H1 (cell line): ENCODE measurements around the gene TM9SF1. TPM values are rescaled to one million over a fixed set of nuclear protein-coding genes. Genes with fewer than 3 reads are reported as not detected.

ENCODE experiments used
- CTCF ChIA-PET: fragments of 300-600 bp; sonication (Branson Sonifier 250); formaldehyde crosslinking; loops from one replicate; lab custom pipeline; 2021; ENCODE audit not compliant: partially characterized antibody; lab: Charles Lee
- POLR2A ChIA-PET: fragments of 300-600 bp; sonication (Branson Sonifier 250); formaldehyde crosslinking; loops from one replicate; lab custom pipeline; 2021; ENCODE audit warnings: inconsistent platforms; ENCODE audit not compliant: partially characterized antibody; lab: Charles Lee
- DNase-seq, 2 experiments: peaks; one replicate each; pipeline versions ENCODE4 v3.0.0 to v3.0.0-alpha.2; 2010 to 2022; ENCODE audit warnings: low spot score in 2 of 2, low read depth in 1 of 2, mixed read lengths in 1 of 2
- FAIRE-seq: peaks from 2 replicates; lab custom pipeline; 2011; peaks lifted over from hg19 to GRCh38; lab: Jason Lieb, UNC
- H2AFZ ChIP-seq: 2 replicates; pipeline ENCODE4 v1.8.1; 2012; ENCODE audit warnings: low read length, inconsistent platforms
- H2AK5ac ChIP-seq: 2 replicates; pipeline ENCODE4 v1.6.1; 2013; ENCODE audit warnings: low read depth, low read length
- H2BK120ac ChIP-seq: replicated peaks from 2 replicates; pipeline ENCODE3; 2013; ENCODE audit warnings: low read depth, low read length, inconsistent platforms
- H2BK12ac ChIP-seq: 2 replicates; pipeline ENCODE4 v1.6.1; 2013; ENCODE audit warnings: low read depth, low read length
- H2BK15ac ChIP-seq: 2 replicates; pipeline ENCODE4 v1.6.1; 2013; ENCODE audit warnings: low read length
- H2BK20ac ChIP-seq: 2 replicates; pipeline ENCODE4 v1.6.1; 2013; ENCODE audit warnings: low read length
- H2BK5ac ChIP-seq: 2 replicates; pipeline ENCODE4 v1.6.1; 2013; ENCODE audit warnings: low read depth, low read length
- H3K14ac ChIP-seq: 2 replicates; pipeline ENCODE4 v1.6.1; 2013; ENCODE audit warnings: inconsistent platforms; ENCODE audit not compliant: insufficient read length
- H3K18ac ChIP-seq: 2 replicates; pipeline ENCODE4 v1.6.1; 2013; ENCODE audit warnings: low read length; ENCODE audit errors: extremely low read depth
- H3K23ac ChIP-seq: 2 replicates; pipeline ENCODE4 v1.6.1; 2013; ENCODE audit warnings: inconsistent platforms; ENCODE audit not compliant: insufficient read length
- H3K23me2 ChIP-seq: 2 replicates; pipeline ENCODE4 v1.6.1; 2013; ENCODE audit warnings: low read depth, low read length
- H3K27ac ChIP-seq: 2 replicates; pipeline ENCODE4 v1.6.1; 2011; ENCODE audit warnings: low read depth, low read length, inconsistent platforms
- H3K27me3 ChIP-seq, 4 experiments: replicated peaks in 1 of 4; 1 replicate in 1 of 4; 2 replicates in 3 of 4; pipeline versions ENCODE4 v1.6.1 to v1.8.1; 2011 to 2013; ENCODE audit warnings: low read length in 3 of 4, mild to moderate bottlenecking in 3 of 4, inconsistent platforms in 2 of 4, mixed read lengths in 2 of 4, moderate library complexity in 1 of 4; ENCODE audit not compliant: control insufficient read depth in 3 of 4, insufficient read depth in 3 of 4; ENCODE audit errors: extremely low read depth in 1 of 4
- H3K36me3 ChIP-seq, 4 experiments: 2 replicates each; pipeline versions ENCODE4 v1.6.1 to v1.8.1; 2011 to 2013; ENCODE audit warnings: mild to moderate bottlenecking in 4 of 4, low read length in 3 of 4, moderate library complexity in 2 of 4, control low read depth in 1 of 4, inconsistent platforms in 1 of 4; ENCODE audit not compliant: insufficient read depth in 4 of 4, control insufficient read depth in 2 of 4
- H3K4ac ChIP-seq: replicated peaks from 2 replicates; pipeline ENCODE3; 2013; ENCODE audit warnings: low read length, low read depth, mixed read lengths, inconsistent platforms; ENCODE audit not compliant: insufficient read length
- H3K4me1 ChIP-seq, 4 experiments: replicated peaks in 1 of 4; 1 replicate in 1 of 4; 2 replicates in 3 of 4; pipeline versions ENCODE4 v1.6.1 to v1.8.1; 2011 to 2013; ENCODE audit warnings: low read length in 3 of 4, inconsistent platforms in 2 of 4, mixed read lengths in 1 of 4; ENCODE audit not compliant: insufficient read depth in 4 of 4, control insufficient read depth in 3 of 4
- H3K4me2 ChIP-seq, 2 experiments: 2 replicates each; pipeline versions ENCODE4 v1.6.1 to v1.8.1; 2011 to 2013; ENCODE audit warnings: low read depth in 2 of 2, low read length in 2 of 2, control low read depth in 1 of 2, inconsistent platforms in 1 of 2, mild to moderate bottlenecking in 1 of 2; ENCODE audit not compliant: insufficient read depth in 1 of 2
- H3K4me3 ChIP-seq, 4 experiments: fragments of 200-600, 300-600 bp in 1 of 4; sonication (generic), shearing (Covaris generic), sonication (Bioruptor Twin) in 1 of 4; 2 replicates each; pipeline versions ENCODE4 v1.5.1 to v1.8.1; 2011 to 2016; ENCODE audit warnings: low read length in 4 of 4, low read depth in 3 of 4, control low read depth in 2 of 4, inconsistent platforms in 2 of 4, mild to moderate bottlenecking in 2 of 4, mixed read lengths in 1 of 4, moderate library complexity in 1 of 4; ENCODE audit not compliant: insufficient read depth in 2 of 4; ENCODE audit errors: extremely low read depth in 1 of 4
- H3K56ac ChIP-seq: replicated peaks from 2 replicates; pipeline ENCODE3; 2013; ENCODE audit warnings: low read depth, mild to moderate bottlenecking, mixed read lengths, low read length, inconsistent platforms; ENCODE audit not compliant: insufficient read length
- H3K79me1 ChIP-seq: 2 replicates; pipeline ENCODE4 v1.6.1; 2013; ENCODE audit warnings: low read depth, low read length, control low read depth
- H3K79me2 ChIP-seq, 2 experiments: 2 replicates each; pipeline versions ENCODE4 v1.6.1 to v1.8.1; 2012 to 2013; ENCODE audit warnings: low read length in 2 of 2, mild to moderate bottlenecking in 2 of 2, inconsistent platforms in 1 of 2; ENCODE audit not compliant: insufficient read depth in 2 of 2, control insufficient read depth in 1 of 2
- H3K9ac ChIP-seq, 4 experiments: replicated peaks in 1 of 4; 1 replicate in 1 of 4; 2 replicates in 3 of 4; pipeline versions ENCODE4 v1.6.1 to v1.8.1; 2011 to 2013; ENCODE audit warnings: low read depth in 3 of 4, low read length in 3 of 4, control low read depth in 2 of 4, mild to moderate bottlenecking in 2 of 4, moderate library complexity in 2 of 4, inconsistent platforms in 1 of 4; ENCODE audit errors: extremely low read depth in 1 of 4
- H3K9me3 ChIP-seq, 2 experiments: 2 replicates each; pipeline versions ENCODE4 v1.6.1 to v1.8.1; 2012 to 2013; ENCODE audit warnings: mild to moderate bottlenecking in 2 of 2, moderate library complexity in 2 of 2, control low read depth in 1 of 2, inconsistent platforms in 1 of 2, low read depth in 1 of 2, low read length in 1 of 2, mixed read lengths in 1 of 2; ENCODE audit not compliant: insufficient read depth in 2 of 2
- H4K20me1 ChIP-seq, 2 experiments: replicated peaks in 1 of 2; 2 replicates each; pipeline versions ENCODE3 to v1.8.1; 2011 to 2013; ENCODE audit warnings: inconsistent platforms in 2 of 2, low read length in 2 of 2, mild to moderate bottlenecking in 1 of 2; ENCODE audit not compliant: insufficient read depth in 2 of 2, control insufficient read depth in 1 of 2
- H4K5ac ChIP-seq: 2 replicates; pipeline ENCODE4 v1.6.1; 2013; ENCODE audit warnings: low read length, low read depth, mixed read lengths, inconsistent platforms; ENCODE audit not compliant: insufficient read length
- H4K8ac ChIP-seq: 2 replicates; pipeline ENCODE4 v1.8.0; 2013; ENCODE audit warnings: mild to moderate bottlenecking, moderate library complexity, low read length, inconsistent platforms; ENCODE audit not compliant: insufficient read depth; ENCODE audit errors: extremely low read depth
- H4K91ac ChIP-seq: replicated peaks from 2 replicates; pipeline ENCODE3; 2013; ENCODE audit warnings: low read length, mixed read lengths, inconsistent platforms; ENCODE audit not compliant: insufficient read length
- CBX5 ChIP-seq: fragments of 300-800, 300-1000 bp; sonication (generic); IDR thresholded peaks from 2 replicates; pipeline ENCODE4 v1.7.1; 2016; ENCODE audit warnings: antibody characterized with exemption, low read length, low read depth
- E2F6 ChIP-seq: IDR thresholded peaks from 2 replicates; pipeline ENCODE4 v1.6.1; 2012; ENCODE audit warnings: inconsistent platforms
- MAFK ChIP-seq: IDR thresholded peaks from 2 replicates; pipeline ENCODE4 v1.6.1; 2012; ENCODE audit warnings: low read depth, mild to moderate bottlenecking, improper control_type of control experiment, low read length
- MAX ChIP-seq: IDR thresholded peaks from 2 replicates; pipeline ENCODE4 v1.6.1; 2012; ENCODE audit warnings: inconsistent platforms
- RBBP5 ChIP-seq: IDR thresholded peaks from 2 replicates; pipeline ENCODE4 v1.7.1; 2012; ENCODE audit warnings: low read depth, mild to moderate bottlenecking, inconsistent platforms, low read length, moderate library complexity, borderline replicate concordance
- WGBS, 2 experiments: shearing (Covaris generic) in 1 of 2; methylation state at CpG; one replicate each; pipeline versions ENCODE4 v1.1.6 to v1.1.7; 2013 to 2015; ENCODE audit warnings: low lambda C conversion rate in 2 of 2, mixed read lengths in 2 of 2, inconsistent platforms in 1 of 2, low coverage in 1 of 2, missing lambda C conversion rate in 1 of 2; ENCODE audit not compliant: insufficient replicate concordance in 2 of 2, insufficient coverage in 1 of 2, insufficient read length in 1 of 2; ENCODE audit errors: extremely low coverage in 1 of 2, missing lambda C conversion rate in 1 of 2; 5-methylcytosine and 5-hydroxymethylcytosine counted together
- polyA plus RNA-seq, 7 experiments: library from polyadenylated mRNA; depleted of rRNA in 3 of 7; stranded (reverse) in 5 of 7; unstranded in 2 of 7; fragments of >200 nt in 5 of 7; fragments of 200-250 nt in 2 of 7; gene quantifications; 1 replicate in 5 of 7; 2 replicates in 1 of 7; 4 replicates in 1 of 7; pipeline versions ENCODE4 v1.2.1 to v1.2.3, GENCODE V29; 2011 to 2013; ENCODE audit warnings: missing spikeins in 2 of 7, mixed read lengths in 2 of 7
- total RNA-seq: library from RNA; stranded (reverse); fragmentation: NEBNext Ultra II Directional; extraction: Animal tissue kit (Norgen Biotek cat#: 25700); gene quantifications from 2 replicates; pipeline ENCODE4 v1.2.1, GENCODE V29; 2021

TM9SF1 gene
- total and polyA plus RNA-seq, 2 of the 8 experiments (the other 6 are each of a cell fraction or from before 2014, with no cell fraction given): 22.2 to 29.2 TPM

GRCh38 chr14:24226473-24226872, 31.2 kb upstream of the TM9SF1 start:
- Histone ChIP-seq H3K79me2 (peaks cover 3 to 77% of the 10 kb centered on the region in 2 experiments; a peak in 2 of 4 replicates), H2BK20ac (no peak overlapping the region), H2BK12ac (no peak overlapping the region), H3K27me3 (no peaks in the 10 kb centered on the region), H4K5ac (no peak overlapping the region), H3K79me1 (no peaks in the 10 kb centered on the region; the same call in 1 of the 2 replicates), H4K20me1 (peaks cover 1 to 2% of the 10 kb centered on the region in 2 experiments), H2BK15ac (no peak overlapping the region), H3K18ac (no peak overlapping the region), H3K23me2 (peaks cover 2% of the 10 kb centered on the region), H3K36me3 (peaks cover 0 to 8% (median 0%) of the 10 kb centered on the region in 4 experiments; a peak in 1 of 8 replicates), H4K8ac (no peak overlapping the region), H3K4ac (no peak overlapping the region), H2BK5ac (no peak overlapping the region), H3K4me1 (peaks cover 0 to 5% (median under 1%) of the 10 kb centered on the region in 4 experiments; a peak in 2 of 7 replicates), H3K14ac (no peak overlapping the region), H4K91ac (no peak overlapping the region), H3K9me3 (no peaks in the 10 kb centered on the region), H3K4me3 (no peak overlapping the region), H3K56ac (no peak overlapping the region), H3K27ac (no peak overlapping the region), H3K23ac (no peak overlapping the region), H3K9ac (no peak overlapping the region), H2AK5ac (no peak overlapping the region), H2AFZ (no peak overlapping the region), H2BK120ac (no peak overlapping the region), H3K4me2 (no peak overlapping the region)
- no peak for DNase-seq
- FAIRE-seq: no peak
- 95% methylated on average over 1 of the region's 1 CpG; no CpG with 5 or more reads in 1 of the 2 experiments for WGBS, 2 experiments
- CTCF ChIA-PET: interaction anchor here (2.7 kb wide), 1 partner anchor 16 kb away, joined by 17 read pairs; the partner anchor contains the start of gene TINF2
- TF ChIP-seq MAFK (peak; percentile 21; the same call in 1 of the 2 replicates), RBBP5 (no peak), CBX5 (no peak), MAX (no peak), E2F6 (no peak)
- POLR2A ChIA-PET: interaction anchor here (1.2 to 2.0 kb wide), 2 partner anchors 13 to 73 kb away, joined by 3 to 8 read pairs; partner anchors contain the start of genes CHMP4A, DHRS1 and NOP9
